Measurements from ENCODE around the gene CLEC16A. TPM values are rescaled to one million over a fixed set of nuclear protein-coding genes. Genes with fewer than 3 reads are reported as not detected.

The CLEC16A gene
- polyA plus RNA-seq, 3 donors, result 3.4 to 12.0 (median 5.8) TPM

GRCh38 chr16:11213799-11214198, 269.4 kb downstream of the CLEC16A start:
- Mint-ChIP-seq H3K27me3 (ENCODE audit: low read depth in 3 of 3) (peaks cover 4 to 14% (median 9%) of the 10 kb centered on the region in 3 donors), H3K9me3 (peaks cover 5 to 31% (median 20%) of the 10 kb centered on the region in 7 donors), H3K36me3 (peaks cover 0 to 7% of the 10 kb centered on the region in 2 donors), H3K4me3 (no peak overlapping the region), H3K4me1 (peaks cover 28% of the 10 kb centered on the region), H3K27ac (no peak overlapping the region)
- no peak overlapping the region for H3K4me3 ChIP-seq (replicated peaks in 1 of 3; ENCODE audit: low read depth in 2 of 3, low read length in 3 of 3)
- no peak for DNase-seq
- no peaks in the 10 kb centered on the region for H4K20me1 ChIP-seq (ENCODE audit: insufficient read depth, low read length)
- H3K27me3 ChIP-seq (ENCODE audit: control insufficient read depth in 2 of 2, insufficient read depth in 2 of 2, low read length in 2 of 2), result no peaks in the 10 kb centered on the region
- 89% methylated on average over 5 of the region's 7 CpGs for WGBS (ENCODE audit: insufficient coverage)
- no peak overlapping the region for H2AFZ ChIP-seq (ENCODE audit: insufficient read depth, low read depth, low read length, poor library complexity, severe bottlenecking)
- TF ChIP-seq CTCF (IDR thresholded peaks at IDR 0.05), result no peak
- intact Hi-C loops (cut with micrococcal nuclease), result no loop called here
- H3K9me3 ChIP-seq (replicated peaks in 1 of 2; ENCODE audit: control insufficient read depth in 1 of 2, insufficient read depth in 1 of 2, low read length in 2 of 2), result peaks cover 10 to 25% of the 10 kb centered on the region in 2 donors
- H3K4me1 ChIP-seq (ENCODE audit: control insufficient read depth in 1 of 2, insufficient read depth in 2 of 2, low read length in 2 of 2), result peaks cover 28 to 31% of the 10 kb centered on the region in 2 donors
- H3K36me3 ChIP-seq (replicated peaks in 1 of 2; ENCODE audit: control insufficient read depth in 1 of 2, insufficient read depth in 2 of 2, low read length in 2 of 2), result no peaks in the 10 kb centered on the region
- H3K9ac ChIP-seq (ENCODE audit: insufficient read depth, low read length, poor library complexity, severe bottlenecking), result no peak overlapping the region
- H3K4me2 ChIP-seq (replicated peaks; ENCODE audit: extremely low read depth, low read length, poor library complexity, severe bottlenecking), result no peak overlapping the region
- no peak overlapping the region for H3K27ac ChIP-seq (ENCODE audit: low read depth in 1 of 2, low read length in 2 of 2)
- H3K79me2 ChIP-seq (ENCODE audit: insufficient read depth, low read length), result no peaks in the 10 kb centered on the region

GRCh38 chr16:11215935-11216556, 271.7 kb downstream of the CLEC16A start:
- no peak overlapping the region for H3K4me3 ChIP-seq (replicated peaks in 1 of 3; ENCODE audit: low read depth in 2 of 3, low read length in 3 of 3)
- intact Hi-C loops (cut with micrococcal nuclease), result no loop called here
- no peak overlapping the region for H3K27ac ChIP-seq (ENCODE audit: low read depth in 1 of 2, low read length in 2 of 2)
- H2AFZ ChIP-seq (ENCODE audit: insufficient read depth, low read depth, low read length, poor library complexity, severe bottlenecking), result no peak overlapping the region
- H3K36me3 ChIP-seq (replicated peaks in 1 of 2; ENCODE audit: control insufficient read depth in 1 of 2, insufficient read depth in 2 of 2, low read length in 2 of 2), result no peaks in the 10 kb centered on the region
- H3K79me2 ChIP-seq (ENCODE audit: insufficient read depth, low read length), result no peaks in the 10 kb centered on the region
- Mint-ChIP-seq H3K4me3 (no peak overlapping the region), H3K27me3 (ENCODE audit: low read depth in 3 of 3) (peaks cover 2 to 11% (median 7%) of the 10 kb centered on the region in 3 donors), H3K9me3 (peaks cover 5 to 33% (median 21%) of the 10 kb centered on the region in 7 donors), H3K4me1 (peaks cover 19% of the 10 kb centered on the region), H3K36me3 (peaks cover 0 to 7% of the 10 kb centered on the region in 2 donors), H3K27ac (no peak overlapping the region)
- no CpG with 5 or more reads among the region's 3 CpGs for WGBS (ENCODE audit: insufficient coverage)
- no peak for TF ChIP-seq CTCF (IDR thresholded peaks at IDR 0.05)
- H4K20me1 ChIP-seq (ENCODE audit: insufficient read depth, low read length), result no peaks in the 10 kb centered on the region
- H3K27me3 ChIP-seq (ENCODE audit: control insufficient read depth in 2 of 2, insufficient read depth in 2 of 2, low read length in 2 of 2), result no peaks in the 10 kb centered on the region
- H3K4me2 ChIP-seq (replicated peaks; ENCODE audit: extremely low read depth, low read length, poor library complexity, severe bottlenecking), result no peak overlapping the region
- no peak for DNase-seq
- H3K4me1 ChIP-seq (ENCODE audit: control insufficient read depth in 1 of 2, insufficient read depth in 2 of 2, low read length in 2 of 2), result peaks cover 18 to 23% of the 10 kb centered on the region in 2 donors
- H3K9me3 ChIP-seq (replicated peaks in 1 of 2; ENCODE audit: control insufficient read depth in 1 of 2, insufficient read depth in 1 of 2, low read length in 2 of 2), result peaks cover 10 to 30% of the 10 kb centered on the region in 2 donors
- H3K9ac ChIP-seq (ENCODE audit: insufficient read depth, low read length, poor library complexity, severe bottlenecking), result no peak overlapping the region

Data from CD14-positive monocyte (primary cell).